Naive B cell (primary cell): Measurements from ENCODE around the gene SPATA24. TPM values are rescaled to one million over a fixed set of nuclear protein-coding genes. Genes with fewer than 3 reads are reported as not detected.
"Not testable (repeated sequence)": the region's sequence is repeated elsewhere in the genome, so short reads cannot be mapped to it uniquely, and the experiment has no call there.

ENCODE experiments used
- ATAC-seq, 2 donors: fragments of 150-1000 bp; cut with Tn5 transposase; 2 replicates each; pipeline ENCODE4 v1.10.0; 2021; ENCODE audit warnings: low read depth in 2 of 2, mild to moderate bottlenecking in 2 of 2, moderate library complexity in 2 of 2
- DNase-seq: peaks from one replicate; pipeline ENCODE4 v3.0.0; 2022
- H3K27ac Mint-ChIP-seq, 6 donors: one replicate each; pipeline ENCODE4 v1.8.0; 2020 to 2022; ENCODE audit warnings: mild to moderate bottlenecking in 6 of 6, mixed read lengths in 6 of 6, moderate library complexity in 5 of 6, inconsistent platforms in 2 of 6
- H3K27me3 Mint-ChIP-seq, 3 donors: one replicate each; pipeline ENCODE4 v1.8.0; 2021 to 2022; ENCODE audit warnings: mixed read lengths in 3 of 3, mild to moderate bottlenecking in 1 of 3
- H3K36me3 Mint-ChIP-seq, 2 donors: one replicate each; pipeline ENCODE4 v1.8.0; 2020 to 2022; ENCODE audit warnings: mixed read lengths in 2 of 2, inconsistent platforms in 1 of 2, mild to moderate bottlenecking in 1 of 2
- H3K4me1 Mint-ChIP-seq, 3 donors: one replicate each; pipeline ENCODE4 v1.8.0; 2020 to 2022; ENCODE audit warnings: mixed read lengths in 3 of 3, inconsistent platforms in 1 of 3, mild to moderate bottlenecking in 1 of 3, moderate library complexity in 1 of 3
- H3K4me3 Mint-ChIP-seq, 8 donors: one replicate each; pipeline ENCODE4 v1.8.0; 2020 to 2022; ENCODE audit warnings: mild to moderate bottlenecking in 8 of 8, mixed read lengths in 8 of 8, moderate library complexity in 8 of 8, inconsistent platforms in 2 of 8
- H3K9me3 Mint-ChIP-seq, 7 donors: one replicate each; pipeline ENCODE4 v1.8.0; 2020 to 2022; ENCODE audit warnings: mixed read lengths in 7 of 7, mild to moderate bottlenecking in 5 of 7, inconsistent platforms in 2 of 7, moderate library complexity in 1 of 7
- polyA plus RNA-seq, 6 donors: library from polyadenylated mRNA; unstranded; fragments of 300-500 nt; fragmentation: Illumina TruSeq; gene quantifications; one replicate each; pipeline ENCODE4 v1.2.3, GENCODE V29; 2021; ENCODE audit warnings: low read depth in 6 of 6

The SPATA24 gene
- polyA plus RNA-seq, 6 donors from 2014 or later, result 3.3 to 10.5 (median 5.5) TPM

- H3K27ac Mint-ChIP-seq, result no peak overlapping the region
- no peak for ATAC-seq
These were observed 9.3 kb upstream of the SPATA24 start for GRCh38 chr5:139413153-139413552.

GRCh38 chr5:139410993-139411828 lies 7.3 kb upstream of the SPATA24 start:
- Mint-ChIP-seq H3K27me3 (no peaks in the 10 kb centered on the region), H3K27ac (peak overlapping the region in 1 of 6 donors; percentile 77)

More at GRCh38 chr5:139413153-139413552, 9.3 kb upstream of the SPATA24 start:
- DNase-seq, result no peak
- H3K4me3 Mint-ChIP-seq, result no peak overlapping the region
- peaks cover under 1 to 1% (median 1%) of the 10 kb centered on the region in 3 donors for H3K4me1 Mint-ChIP-seq
- peaks cover 0 to 13% of the 10 kb centered on the region in 2 donors for H3K36me3 Mint-ChIP-seq
- H3K27me3 Mint-ChIP-seq, result no peaks in the 10 kb centered on the region
- H3K9me3 Mint-ChIP-seq, result no peaks in the 10 kb centered on the region

GRCh38 chr5:139410121-139410992 lies 6.5 kb upstream of the SPATA24 start:
- Mint-ChIP-seq H3K4me1 (peaks cover 10 to 23% (median 19%) of the 10 kb centered on the region in 3 donors), H3K27me3 (no peaks in the 10 kb centered on the region), H3K4me3 (no peak overlapping the region), H3K9me3 (peaks cover 0 to 2% (median 0%) of the 10 kb centered on the region in 7 donors), H3K36me3 (peaks cover 0 to 13% of the 10 kb centered on the region in 2 donors), H3K27ac (peak overlapping the region in 1 of 6 donors; percentile 7)
- DNase-seq, result no peak
- ATAC-seq, result no peak

More at GRCh38 chr5:139410993-139411828, 7.3 kb upstream of the SPATA24 start:
- Mint-ChIP-seq H3K36me3 (peaks cover 0 to 13% of the 10 kb centered on the region in 2 donors), H3K4me3 (no peak overlapping the region), H3K4me1 (peaks cover 10 to 19% (median 19%) of the 10 kb centered on the region in 3 donors), H3K9me3 (peaks cover 0 to 2% (median 0%) of the 10 kb centered on the region in 7 donors)
- ATAC-seq (no peak), DNase-seq (no peak)

- H3K4me1 Mint-ChIP-seq, result peaks cover 16 to 33% (median 26%) of the 10 kb centered on the region in 3 donors
- peaks cover 0 to 13% of the 10 kb centered on the region in 2 donors for H3K36me3 Mint-ChIP-seq
- not testable (repeated sequence) for H3K27ac Mint-ChIP-seq, H3K27me3 Mint-ChIP-seq, H3K4me3 Mint-ChIP-seq, ATAC-seq, DNase-seq, H3K9me3 Mint-ChIP-seq
These were observed 5.2 kb upstream of the SPATA24 start for GRCh38 chr5:139409116-139409515.

- H3K36me3 Mint-ChIP-seq, result peaks cover 0 to 6% of the 10 kb centered on the region in 2 donors
- no peaks in the 10 kb centered on the region for H3K27me3 Mint-ChIP-seq
- H3K9me3 Mint-ChIP-seq, result peaks cover 0 to 2% (median 0%) of the 10 kb centered on the region in 7 donors
- H3K27ac Mint-ChIP-seq, result peak overlapping the region; percentile 37 to 94 (median 74)
- DNase-seq (no peak), ATAC-seq (no peak)
- peak overlapping the region in 4 of 8 donors; percentile 2 to 78 (median 28) for H3K4me3 Mint-ChIP-seq
- H3K4me1 Mint-ChIP-seq, result peaks cover 25 to 43% (median 35%) of the 10 kb centered on the region in 3 donors
These were observed 4.3 kb upstream of the SPATA24 start for GRCh38 chr5:139408191-139408590.

- Mint-ChIP-seq H3K9me3 (peaks cover 0 to 2% (median 0%) of the 10 kb centered on the region in 7 donors), H3K4me1 (peaks cover 32 to 49% (median 42%) of the 10 kb centered on the region in 3 donors), H3K27me3 (no peaks in the 10 kb centered on the region), H3K27ac (peak overlapping the region; percentile 0 to 94 (median 72)), H3K4me3 (peak overlapping the region in 7 of 8 donors; percentile 2 to 78 (median 49)), H3K36me3 (no peaks in the 10 kb centered on the region)
- peak; percentile 69 for DNase-seq
- ATAC-seq, result peak; percentile 54 to 56
These were observed 3.6 kb upstream of the SPATA24 start for GRCh38 chr5:139407517-139407916.

- Mint-ChIP-seq H3K27me3 (no peaks in the 10 kb centered on the region), H3K9me3 (peaks cover 0 to 2% (median 0%) of the 10 kb centered on the region in 7 donors), H3K36me3 (no peaks in the 10 kb centered on the region), H3K27ac (peak overlapping the region; percentile 0 to 94 (median 72)), H3K4me3 (peak overlapping the region in 4 of 8 donors; percentile 25 to 78 (median 63)), H3K4me1 (peaks cover 33 to 52% (median 44%) of the 10 kb centered on the region in 3 donors)
- no peak for ATAC-seq
- DNase-seq, result no peak
These were observed 3.1 kb upstream of the SPATA24 start for GRCh38 chr5:139406963-139407362.

- H3K27me3 Mint-ChIP-seq, result no peaks in the 10 kb centered on the region
- DNase-seq, result no peak
- H3K9me3 Mint-ChIP-seq, result peaks cover 0 to 2% (median 0%) of the 10 kb centered on the region in 7 donors
- H3K27ac Mint-ChIP-seq, result peak overlapping the region; percentile 87 to 99 (median 96)
- peaks cover 33 to 52% (median 44%) of the 10 kb centered on the region in 3 donors for H3K4me1 Mint-ChIP-seq
- peak overlapping the region; percentile 80 to 97 (median 92) for H3K4me3 Mint-ChIP-seq
- ATAC-seq, result no peak
- no peaks in the 10 kb centered on the region for H3K36me3 Mint-ChIP-seq
These were observed 573 bp upstream of the SPATA24 start for GRCh38 chr5:139404484-139404840.

- ATAC-seq (no peak), DNase-seq (no peak)
- Mint-ChIP-seq H3K36me3 (no peaks in the 10 kb centered on the region), H3K27me3 (no peaks in the 10 kb centered on the region), H3K27ac (peak overlapping the region; percentile 87 to 99 (median 96)), H3K4me1 (peaks cover 33 to 52% (median 44%) of the 10 kb centered on the region in 3 donors), H3K9me3 (peaks cover 0 to 2% (median 0%) of the 10 kb centered on the region in 7 donors), H3K4me3 (peak overlapping the region; percentile 80 to 97 (median 92))
These were observed 487 bp downstream of the SPATA24 start for GRCh38 chr5:139403418-139403786.

GRCh38 chr5:139402561-139403158 lies 1.2 kb downstream of the SPATA24 start:
- H3K36me3 Mint-ChIP-seq, result no peaks in the 10 kb centered on the region
- H3K27me3 Mint-ChIP-seq, result no peaks in the 10 kb centered on the region
- peak overlapping the region; percentile 87 to 99 (median 94) for H3K27ac Mint-ChIP-seq
- H3K4me3 Mint-ChIP-seq, result peak overlapping the region; percentile 80 to 97 (median 92)
- ATAC-seq (no peak), DNase-seq (no peak)
- no peaks in the 10 kb centered on the region for H3K9me3 Mint-ChIP-seq
- peaks cover 31 to 46% (median 38%) of the 10 kb centered on the region in 3 donors for H3K4me1 Mint-ChIP-seq

- Mint-ChIP-seq H3K4me3 (peak overlapping the region in 2 of 8 donors; percentile 12 to 34), H3K27me3 (no peaks in the 10 kb centered on the region), H3K27ac (no peak overlapping the region), H3K36me3 (no peaks in the 10 kb centered on the region), H3K9me3 (no peaks in the 10 kb centered on the region), H3K4me1 (peaks cover 27 to 35% (median 32%) of the 10 kb centered on the region in 3 donors)
- no peak for DNase-seq
- ATAC-seq, result no peak
These were observed 2.3 kb downstream of the SPATA24 start for GRCh38 chr5:139401546-139401945.

GRCh38 chr5:139399501-139400121 lies 4.3 kb downstream of the SPATA24 start:
- no peaks in the 10 kb centered on the region for H3K27me3 Mint-ChIP-seq
- H3K36me3 Mint-ChIP-seq, result no peaks in the 10 kb centered on the region
- H3K9me3 Mint-ChIP-seq, result no peaks in the 10 kb centered on the region
- peaks cover 24 to 37% (median 26%) of the 10 kb centered on the region in 3 donors for H3K4me1 Mint-ChIP-seq
- DNase-seq (no peak), ATAC-seq (no peak)
- peak overlapping the region in 1 of 6 donors; percentile 18 for H3K27ac Mint-ChIP-seq
- H3K4me3 Mint-ChIP-seq, result peak overlapping the region in 1 of 8 donors; percentile 47
